AG04450 (cell line): ENCODE results near the gene RAB5B. TPM values are rescaled to one million over a fixed set of nuclear protein-coding genes. Genes with fewer than 3 reads are reported as not detected.
A peak's percentile ranks its signal among the peaks of the same experiment; 100 is the strongest.

Experiments
- CTCF ChIA-PET: fragments of 300-600, 350-600 bp; formaldehyde crosslinking; extraction: SDS; loops from one replicate; lab custom pipeline; 2022; ENCODE audit warnings: antibody characterized with exemption, inconsistent platforms; lab: Charles Lee
- POLR2A ChIA-PET: fragments of 350-600 bp; formaldehyde crosslinking; extraction: SDS; loops from one replicate; lab custom pipeline; 2021; ENCODE audit warnings: antibody characterized with exemption, inconsistent platforms; lab: Yijun Ruan, JAX
- DNase-seq: peaks from one replicate; pipeline ENCODE4 v3.0.0-alpha.2; 2011; ENCODE audit warnings: low read depth, low spot score
- H3K27ac ChIP-seq: one replicate; pipeline ENCODE4 v1.5.1; 2012; ENCODE audit warnings: low read depth, low read length, control low read depth
- H3K27me3 ChIP-seq: one replicate; pipeline ENCODE4 v1.6.0; 2012; ENCODE audit warnings: low read length; ENCODE audit not compliant: control insufficient read depth, insufficient read depth
- H3K4me3 ChIP-seq: 2 replicates; pipeline ENCODE4 v1.5.1; 2011; ENCODE audit warnings: mild to moderate bottlenecking, low read depth, low read length, control low read depth
- H3K9me3 ChIP-seq: 2 replicates; pipeline ENCODE4 v1.5.1; 2012; ENCODE audit warnings: low read length; ENCODE audit not compliant: control insufficient read depth, insufficient read depth
- CTCF ChIP-seq: IDR thresholded peaks from 2 replicates; pipeline ENCODE4 v1.5.1; 2011; ENCODE audit warnings: low read depth, low read length, control low read depth, inconsistent platforms
- polyA plus RNA-seq: library from polyadenylated mRNA; depleted of rRNA; stranded (reverse); fragments of >200 nt; gene quantifications from 2 replicates; pipeline ENCODE4 v1.2.3, GENCODE V29; 2011

Gene RAB5B
- polyA plus RNA-seq, 1 experiment: 157 TPM

GRCh38 chr12:55931780-55932550 lies 41.9 kb upstream of the RAB5B start:
- DNase-seq: no peak
- H3K9me3 ChIP-seq: no peaks in the 10 kb centered on the region; the same call in 1 of the 2 replicates
- peak overlapping the region; percentile 85 for H3K27ac ChIP-seq
- H3K27me3 ChIP-seq: no peaks in the 10 kb centered on the region
- H3K4me3 ChIP-seq: peak overlapping the region; percentile 89
- TF ChIP-seq CTCF: no peak
- CTCF ChIA-PET: interaction anchor here (0.5 to 2.9 kb wide), 6 partner anchors 8 to 249 kb away, joined by 3 to 33 read pairs (median 4); no protein-coding TSS in a partner anchor
- POLR2A ChIA-PET: interaction anchor here (1.0 to 1.4 kb wide), 2 partner anchors 64 to 103 kb away, joined by 4 read pairs; partner anchors contain the start of gene DNAJC14

GRCh38 chr12:55932551-55932910 lies 41.3 kb upstream of the RAB5B start:
- CTCF ChIA-PET: interaction anchor here (0.5 to 2.2 kb wide), 5 partner anchors 23 to 250 kb away, joined by 3 to 16 read pairs (median 4); no protein-coding TSS in a partner anchor
- Histone ChIP-seq H3K27ac (peak overlapping the region; percentile 47), H3K9me3 (no peaks in the 10 kb centered on the region; the same call in 1 of the 2 replicates), H3K27me3 (no peaks in the 10 kb centered on the region), H3K4me3 (peak overlapping the region; percentile 89)
- POLR2A ChIA-PET: interaction anchor here (1.0 kb wide), 1 partner anchor 63 kb away, joined by 4 read pairs; no protein-coding TSS in a partner anchor
- no peak for DNase-seq
- no peak for TF ChIP-seq CTCF

GRCh38 chr12:55933169-55933798 lies 40.6 kb upstream of the RAB5B start:
- ChIA-PET POLR2A (interaction anchor here (0.6 to 1.0 kb wide), 2 partner anchors 86 to 109 kb away, joined by 3 read pairs; no protein-coding TSS in a partner anchor), CTCF (interaction anchor here (1.2 to 2.2 kb wide), 4 partner anchors 22 to 195 kb away, joined by 3 to 16 read pairs (median 4); no protein-coding TSS in a partner anchor)
- Histone ChIP-seq H3K9me3 (no peaks in the 10 kb centered on the region), H3K4me3 (peak overlapping the region; percentile 89), H3K27ac (no peak overlapping the region), H3K27me3 (no peaks in the 10 kb centered on the region)
- no peak for TF ChIP-seq CTCF
- no peak for DNase-seq

GRCh38 chr12:55933799-55934742 lies 39.8 kb upstream of the RAB5B start:
- H3K4me3 ChIP-seq: no peak overlapping the region
- H3K27ac ChIP-seq: no peak overlapping the region
- TF ChIP-seq CTCF: no peak
- CTCF ChIA-PET: interaction anchor here (0.6 to 2.2 kb wide), 4 partner anchors 19 to 196 kb away, joined by 3 to 16 read pairs (median 3); no protein-coding TSS in a partner anchor
- POLR2A ChIA-PET: interaction anchor here (0.6 to 1.0 kb wide), 2 partner anchors 87 to 110 kb away, joined by 3 read pairs; no protein-coding TSS in a partner anchor
- no peaks in the 10 kb centered on the region for H3K9me3 ChIP-seq
- no peak for DNase-seq
- no peaks in the 10 kb centered on the region for H3K27me3 ChIP-seq
